GM19328 (cell line): ENCODE results near the gene NTM.
"Not testable (repeated sequence)": the region's sequence is repeated elsewhere in the genome, so short reads cannot be mapped to it uniquely, and the experiment has no call there.

Experiments
- ATAC-seq: cut with Tn5 transposase; IDR thresholded peaks from one replicate; pipeline ENCODE4 v1.9.1; 2021; ENCODE audit warnings: mild to moderate bottlenecking, moderate library complexity; ENCODE audit not compliant: unreplicated experiment

The NTM gene

DNA sequence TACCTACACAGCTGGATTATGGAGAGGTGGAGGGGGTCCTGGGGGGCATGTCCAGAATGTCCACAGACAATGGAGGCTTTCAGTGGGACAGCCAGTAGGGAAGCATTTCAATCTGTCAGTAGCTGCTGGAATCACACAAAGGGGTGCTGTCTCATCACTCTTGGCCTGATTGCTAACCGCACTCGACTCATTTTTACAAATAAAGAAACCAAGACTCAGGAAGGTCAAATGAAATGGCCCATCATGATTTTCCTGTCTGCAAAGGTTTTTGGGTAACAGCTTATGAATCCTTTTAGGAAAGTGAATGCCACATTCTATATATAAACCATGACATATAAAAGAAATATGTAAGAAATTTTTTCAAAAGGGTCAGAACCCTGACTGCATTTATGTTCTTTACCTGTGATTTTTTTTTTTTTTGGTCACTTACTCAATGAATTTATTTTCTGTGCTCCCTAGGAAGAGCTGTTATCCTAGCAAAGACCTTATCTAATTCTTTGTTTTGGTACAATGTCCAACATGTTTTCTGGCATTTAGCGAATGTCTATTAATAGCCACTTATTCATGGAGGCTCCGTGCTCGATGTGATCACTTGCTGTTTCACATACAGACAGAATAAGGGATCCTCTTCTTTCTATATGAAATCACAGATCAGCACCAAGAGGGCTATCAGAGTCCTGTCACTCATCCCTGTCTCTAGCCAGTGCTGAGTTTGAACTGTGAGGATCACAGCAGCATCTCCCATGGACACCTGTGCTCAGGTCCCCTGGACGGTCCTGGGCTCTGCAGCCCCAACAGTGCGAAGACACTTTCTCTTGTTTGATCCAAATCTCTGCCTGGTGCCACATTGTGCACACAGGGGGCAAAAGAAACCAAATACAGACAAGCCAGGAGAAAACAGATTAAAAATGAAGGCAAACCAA is 979.7 kb downstream of the NTM start:
- ATAC-seq: no peak

DNA sequence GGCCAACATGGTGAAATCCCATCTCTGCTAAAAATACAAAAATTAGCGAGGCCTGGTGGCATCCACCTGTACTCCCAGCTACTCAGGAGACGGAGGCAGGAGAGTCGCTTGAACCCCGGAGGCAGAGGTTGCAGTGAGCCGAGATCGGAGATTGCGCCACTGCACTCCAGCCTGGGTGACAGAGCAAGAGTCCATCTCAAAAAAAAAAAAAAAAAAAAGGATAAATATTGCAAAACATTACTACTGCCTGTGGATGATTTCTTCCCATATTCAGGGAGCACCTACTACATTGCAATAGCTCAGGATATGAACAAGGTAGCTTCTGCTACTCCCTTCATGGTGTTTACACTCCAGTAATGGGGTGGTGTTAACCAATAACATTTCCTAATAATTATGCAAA is 980.6 kb downstream of the NTM start:
- no peak for ATAC-seq

DNA sequence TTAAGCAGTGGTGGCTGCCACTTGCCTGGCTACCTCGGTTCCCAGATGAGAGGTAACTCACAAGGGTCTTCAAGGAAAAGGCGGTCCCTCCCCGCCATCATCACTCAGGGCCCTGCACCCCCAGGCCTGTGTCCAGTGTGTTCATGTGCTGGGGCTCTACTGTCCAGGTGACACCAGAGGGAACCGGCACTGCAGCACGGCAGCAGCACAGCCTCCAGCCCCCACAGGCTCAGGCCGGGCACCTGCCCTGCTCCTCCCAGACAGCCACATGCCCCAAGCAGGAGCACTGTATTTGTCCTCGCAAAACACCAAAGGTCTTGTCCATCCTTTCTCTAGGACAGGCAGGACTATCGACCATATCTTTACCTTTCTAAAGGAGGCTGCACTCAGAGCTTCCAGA is 982.1 kb downstream of the NTM start:
- ATAC-seq: no peak

DNA sequence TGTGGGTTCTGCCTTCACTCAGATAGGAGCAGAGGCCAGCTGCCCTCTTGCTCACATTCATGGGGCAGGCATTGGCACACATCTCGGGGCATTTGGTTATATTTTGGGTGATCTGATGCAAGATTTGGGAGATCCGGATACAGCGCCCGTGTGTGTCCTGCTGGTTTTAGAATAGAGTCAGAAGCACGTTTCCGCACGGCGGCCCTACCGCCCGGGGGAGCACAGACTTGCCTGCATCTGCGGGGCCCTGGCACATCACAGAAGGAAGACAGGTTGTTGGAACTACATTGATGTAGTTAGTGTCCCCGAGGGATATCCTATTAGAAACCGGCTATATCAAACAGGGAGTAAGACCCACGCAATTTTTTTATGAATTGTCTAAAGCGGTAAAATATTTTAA is 982.8 kb downstream of the NTM start:
- ATAC-seq: no peak

DNA sequence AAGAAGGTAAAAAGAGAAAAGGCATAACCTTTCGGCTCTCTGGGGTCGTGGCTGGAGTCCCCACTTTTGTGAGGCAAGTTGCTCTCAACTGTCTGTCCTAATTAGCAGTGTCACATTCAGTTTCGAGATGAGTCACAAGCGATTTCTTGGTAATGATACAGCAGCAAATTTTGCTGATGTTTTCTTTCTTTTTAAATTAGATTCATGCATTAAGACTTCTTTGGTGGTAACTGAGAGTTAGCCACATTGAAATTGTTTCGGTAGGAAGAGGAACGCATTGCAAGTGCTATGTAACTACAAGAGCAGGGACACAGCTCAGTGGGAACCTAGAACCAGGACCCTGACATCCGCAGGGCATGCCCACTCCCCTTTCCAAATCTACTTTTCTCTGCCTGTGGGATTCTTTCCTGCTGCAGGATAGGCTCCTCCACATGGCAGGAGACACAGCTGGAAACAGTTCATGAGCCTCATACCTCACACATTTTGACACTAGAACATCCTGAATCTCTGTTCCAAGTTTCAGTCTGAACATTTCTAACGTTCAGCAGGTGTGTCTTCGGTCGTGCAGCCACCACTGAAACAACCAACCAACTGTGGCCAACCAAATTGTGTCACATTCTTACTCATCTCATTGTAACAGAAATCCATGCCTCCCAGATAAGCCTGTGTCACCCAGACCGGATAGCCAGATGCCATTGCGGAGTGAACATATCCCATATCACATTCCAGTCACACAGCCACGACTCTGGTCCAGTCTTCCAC is 987.6 kb downstream of the NTM start:
- peak; percentile 62 for ATAC-seq

DNA sequence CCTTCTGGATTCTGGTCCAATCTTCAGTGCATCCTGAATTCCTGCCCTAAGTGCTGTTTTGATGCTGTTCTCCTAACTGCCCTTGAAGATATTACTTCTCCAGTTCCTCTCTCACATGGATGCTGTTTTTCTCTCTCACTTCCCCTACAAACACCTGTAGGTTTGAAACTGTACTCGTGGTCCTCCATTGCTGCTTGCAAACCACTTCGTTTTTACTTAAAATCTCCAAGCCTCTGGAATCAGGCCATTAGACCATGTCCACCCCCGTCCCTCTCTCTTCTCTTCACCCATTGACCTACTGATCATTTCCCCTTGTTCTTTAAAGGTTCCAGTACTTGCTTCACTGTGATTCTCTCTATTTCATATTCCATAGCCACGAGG is 988.1 kb downstream of the NTM start:
- peak; percentile 48 for ATAC-seq

DNA sequence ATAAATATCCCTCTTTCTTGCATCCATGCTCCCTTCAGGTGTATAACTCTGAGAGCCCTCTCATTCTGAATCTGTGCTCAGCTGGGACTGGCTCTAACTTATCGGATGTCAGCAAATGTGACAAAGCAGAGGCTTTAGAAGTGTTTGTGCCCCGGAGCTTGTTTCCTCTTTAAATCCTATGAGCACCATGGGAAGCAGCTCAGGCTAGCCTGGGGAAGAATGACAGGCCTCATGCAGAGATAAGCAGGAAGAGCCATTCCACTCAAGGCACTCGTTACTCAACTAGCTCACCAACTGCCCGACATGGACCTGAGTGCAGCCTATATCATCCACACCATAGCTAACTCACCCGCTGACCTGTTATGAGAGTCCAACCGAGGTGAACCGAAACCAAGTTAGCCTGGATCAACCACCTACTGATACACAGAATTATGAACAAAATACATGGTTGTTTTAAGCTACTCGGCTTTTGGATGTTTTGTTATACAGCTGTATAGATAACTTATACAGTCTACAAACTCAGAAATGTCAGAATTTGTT is 990.7 kb downstream of the NTM start:
- ATAC-seq: no peak

DNA sequence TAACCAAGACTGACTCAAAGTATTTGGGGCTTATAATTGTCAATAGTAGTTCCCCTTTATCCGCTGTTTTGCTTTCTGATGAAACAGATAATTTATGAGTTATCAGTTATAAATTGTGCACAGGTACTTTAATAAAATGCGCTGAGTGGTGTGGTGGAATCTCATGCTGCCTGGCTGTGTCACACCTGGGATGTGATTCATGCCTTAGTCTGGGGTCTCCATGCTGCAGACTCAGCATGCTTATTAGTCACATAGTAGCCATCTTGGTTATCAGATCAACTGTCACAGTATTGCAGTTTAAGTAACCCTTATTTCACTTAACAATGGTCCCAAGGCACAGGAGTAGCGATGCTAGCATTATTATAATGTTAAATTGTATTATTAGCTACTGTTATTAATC is 995.2 kb downstream of the NTM start:
- no peak for ATAC-seq

DNA sequence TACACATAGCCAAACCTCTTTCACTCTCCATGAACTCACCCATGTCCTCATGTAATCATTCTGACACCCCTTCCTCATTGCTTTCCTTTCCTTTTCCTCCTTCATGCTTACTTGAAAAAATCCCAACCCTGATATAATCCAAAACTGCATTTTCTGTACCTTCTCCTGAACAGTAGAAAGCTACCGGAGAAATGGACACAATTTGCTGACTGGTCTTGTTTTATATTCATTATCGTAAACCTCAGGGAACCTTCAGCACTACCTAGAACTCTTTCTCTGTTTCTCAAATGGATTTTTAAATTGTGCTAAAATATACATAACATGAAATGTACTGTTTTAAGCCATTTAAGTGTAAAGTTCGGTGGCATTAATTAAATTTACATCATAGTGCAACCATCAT is 996.9 kb downstream of the NTM start:
- no peak for ATAC-seq

DNA sequence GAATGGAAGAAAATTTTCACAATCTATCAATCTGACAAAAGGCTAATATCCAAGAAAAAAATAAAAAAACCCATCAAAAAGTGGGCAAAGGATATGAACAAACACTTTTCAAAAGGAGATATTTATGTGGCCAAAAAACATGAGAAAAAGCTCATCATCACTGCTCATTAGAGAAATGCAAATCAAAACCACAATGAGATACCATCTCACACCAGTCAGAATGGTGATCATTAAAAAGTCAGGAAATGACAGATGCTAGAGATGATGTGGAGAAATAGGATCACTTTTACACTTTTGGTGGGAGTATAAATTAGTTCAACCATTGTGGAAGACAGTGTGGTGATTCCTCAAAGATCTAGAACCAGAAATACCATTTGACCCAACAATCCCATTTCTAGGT is 999.7 kb downstream of the NTM start:
- ATAC-seq: not testable (repeated sequence)

DNA sequence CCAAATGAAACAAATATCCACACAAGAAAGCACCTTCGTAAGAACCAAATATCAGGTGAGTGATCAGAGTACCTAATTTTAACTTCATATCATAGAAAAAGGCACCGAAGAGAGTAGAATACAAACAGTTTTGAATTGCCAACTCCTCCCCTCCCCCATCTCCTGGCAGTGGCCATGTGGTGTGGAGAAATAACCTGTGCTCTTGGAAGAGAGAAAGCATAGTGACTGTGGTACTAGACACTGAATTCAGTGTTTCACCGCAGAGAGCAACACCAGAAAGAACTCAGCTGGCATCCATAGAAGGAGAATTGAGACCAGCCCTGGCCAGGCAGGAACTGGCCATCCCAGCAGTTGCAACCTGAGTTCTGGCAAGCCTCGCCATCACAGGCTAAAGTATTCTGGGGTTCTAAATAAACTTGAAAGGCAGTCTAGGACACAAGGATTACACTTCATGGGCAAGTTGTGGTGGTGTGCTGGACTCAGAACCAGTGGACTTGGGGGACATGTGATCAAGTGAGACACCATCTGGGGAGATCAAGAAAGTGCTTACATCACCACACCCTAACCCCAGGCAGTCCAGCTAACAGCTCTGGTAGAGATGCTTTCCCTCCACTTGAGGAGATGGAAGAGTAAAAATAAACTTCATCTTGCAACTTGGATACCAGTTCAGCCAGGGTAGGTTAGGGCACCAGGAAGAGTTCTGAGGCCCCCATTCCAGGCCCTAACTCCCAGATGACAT is 1003.2 kb downstream of the NTM start:
- ATAC-seq: no peak

DNA sequence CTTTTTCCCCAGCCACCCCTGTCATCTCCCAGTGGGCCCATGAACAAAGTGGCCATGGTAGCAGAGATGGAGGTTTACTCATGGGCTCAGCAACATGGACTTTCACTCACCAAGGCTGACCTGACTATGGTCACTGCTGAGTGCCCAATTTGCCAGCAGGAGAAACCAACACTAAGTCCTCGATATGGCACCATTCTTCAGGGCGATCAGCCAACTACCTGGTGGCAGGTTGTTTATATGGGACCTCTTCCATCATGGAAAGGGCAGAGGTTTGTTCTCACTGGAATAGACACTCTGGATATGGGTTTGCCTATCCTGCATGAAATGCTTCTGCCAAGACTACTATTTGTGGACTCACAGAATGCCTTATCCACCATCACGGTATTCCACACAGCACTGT is 1009.1 kb downstream of the NTM start:
- no peak for ATAC-seq
